ENCODE results near the gene CDC42SE2.

CDC42SE2 gene

GRCh38 chr5:131229623-131230022 lies 34.2 kb upstream of the CDC42SE2 start:
- TF ChIP-seq CTCF (IDR thresholded peaks at IDR 0.05) = no peak
- H3K27ac ChIP-seq = no peak overlapping the region

GRCh38 chr5:131230406-131230805 lies 33.4 kb upstream of the CDC42SE2 start:
- no peak overlapping the region for H3K27ac ChIP-seq
- TF ChIP-seq ZFX (IDR thresholded peaks at IDR 0.05; ENCODE audit: borderline replicate concordance) (no peak), CTCF (IDR thresholded peaks at IDR 0.05) (no peak)

GRCh38 chr5:131239686-131240085 lies 24.2 kb upstream of the CDC42SE2 start:
- TF ChIP-seq CTCF (IDR thresholded peaks at IDR 0.05) = no peak
- no peak for TF ChIP-seq ZFX (IDR thresholded peaks at IDR 0.05; ENCODE audit: borderline replicate concordance)
- no peak overlapping the region for H3K27ac ChIP-seq

GRCh38 chr5:131242728-131243255 lies 21.1 kb upstream of the CDC42SE2 start:
- TF ChIP-seq ZFX (IDR thresholded peaks at IDR 0.05; ENCODE audit: borderline replicate concordance) (no peak), CTCF (IDR thresholded peaks at IDR 0.05) (no peak)
- H3K27ac ChIP-seq = no peak overlapping the region

- TF ChIP-seq CTCF (IDR thresholded peaks at IDR 0.05) = no peak
- TF ChIP-seq ZFX (IDR thresholded peaks at IDR 0.05; ENCODE audit: borderline replicate concordance) = no peak
These were observed 18.5 kb upstream of the CDC42SE2 start for GRCh38 chr5:131245312-131245711.

GRCh38 chr5:131245948-131246347 lies 17.9 kb upstream of the CDC42SE2 start:
- TF ChIP-seq ZFX (IDR thresholded peaks at IDR 0.05; ENCODE audit: borderline replicate concordance) (no peak), CTCF (IDR thresholded peaks at IDR 0.05) (no peak)
- H3K27ac ChIP-seq = no peak overlapping the region

More at GRCh38 chr5:131245312-131245711, 18.5 kb upstream of the CDC42SE2 start:
- H3K27ac ChIP-seq = no peak overlapping the region

GRCh38 chr5:131246504-131246903 lies 17.3 kb upstream of the CDC42SE2 start:
- H3K27ac ChIP-seq = no peak overlapping the region
- TF ChIP-seq ZFX (IDR thresholded peaks at IDR 0.05; ENCODE audit: borderline replicate concordance) (no peak), CTCF (IDR thresholded peaks at IDR 0.05) (no peak)
